Globus pallidus (tissue), 1 donor: Measurements from ENCODE around the gene UBE2L3.
"Not testable (repeated sequence)": the region's sequence is repeated elsewhere in the genome, so short reads cannot be mapped to it uniquely, and the experiment has no call there.

ENCODE experiments used
- DNase-seq: peaks from one replicate; pipeline ENCODE4 v3.0.0-alpha.2; 2015; ENCODE audit warnings: low spot score

The UBE2L3 gene

DNA sequence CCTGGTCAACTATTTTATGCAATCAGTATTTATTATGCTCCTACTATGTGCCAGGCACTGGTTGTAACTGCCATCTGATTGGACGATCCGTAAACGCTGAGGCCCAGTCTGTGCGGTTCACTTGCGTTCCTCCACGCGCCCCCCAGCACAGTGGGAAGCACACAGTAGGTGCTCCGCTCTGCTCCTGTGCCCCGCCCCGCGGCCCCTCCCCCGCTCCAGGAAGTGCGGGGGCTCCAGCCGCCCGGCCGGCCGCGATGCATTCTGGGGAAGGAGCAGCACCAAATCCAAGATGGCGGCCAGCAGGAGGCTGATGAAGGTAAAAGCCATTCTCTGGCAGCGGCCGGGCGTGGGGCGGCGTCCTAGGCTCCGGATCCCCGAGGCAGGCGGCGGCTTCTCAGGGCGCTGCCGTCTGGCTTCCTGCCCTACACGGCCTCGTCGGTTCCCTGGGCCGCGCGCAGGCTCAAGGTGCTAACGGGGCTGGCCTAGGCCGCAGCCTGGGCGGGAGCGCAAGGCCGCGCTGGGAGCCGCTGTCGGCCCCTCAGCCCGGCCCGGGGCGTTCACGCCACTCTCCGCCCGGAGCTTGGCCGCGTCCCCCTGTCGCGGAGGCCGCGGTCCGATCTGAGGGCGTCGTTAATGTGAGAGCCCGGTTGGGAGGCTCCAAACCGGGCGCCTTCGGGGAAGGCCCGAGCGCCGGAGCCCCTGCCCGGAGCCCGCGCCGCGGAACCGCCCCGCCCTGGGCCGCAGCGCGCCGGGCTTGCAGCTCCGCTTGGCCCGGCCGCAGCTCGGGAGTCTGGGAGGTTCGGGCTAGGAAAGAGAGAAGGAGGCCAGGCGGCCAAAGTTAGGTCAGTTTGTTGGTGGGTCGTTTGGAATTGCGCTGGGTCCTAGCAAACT, at the start of gene UBE2L3:
Gene UBE2L3, plus strand, starts transcription at position 259 of the 891 bp plus-strand sequence. Its CDS starts 31 bp downstream, at position 290.
- DNase-seq = peak; percentile 76

DNA sequence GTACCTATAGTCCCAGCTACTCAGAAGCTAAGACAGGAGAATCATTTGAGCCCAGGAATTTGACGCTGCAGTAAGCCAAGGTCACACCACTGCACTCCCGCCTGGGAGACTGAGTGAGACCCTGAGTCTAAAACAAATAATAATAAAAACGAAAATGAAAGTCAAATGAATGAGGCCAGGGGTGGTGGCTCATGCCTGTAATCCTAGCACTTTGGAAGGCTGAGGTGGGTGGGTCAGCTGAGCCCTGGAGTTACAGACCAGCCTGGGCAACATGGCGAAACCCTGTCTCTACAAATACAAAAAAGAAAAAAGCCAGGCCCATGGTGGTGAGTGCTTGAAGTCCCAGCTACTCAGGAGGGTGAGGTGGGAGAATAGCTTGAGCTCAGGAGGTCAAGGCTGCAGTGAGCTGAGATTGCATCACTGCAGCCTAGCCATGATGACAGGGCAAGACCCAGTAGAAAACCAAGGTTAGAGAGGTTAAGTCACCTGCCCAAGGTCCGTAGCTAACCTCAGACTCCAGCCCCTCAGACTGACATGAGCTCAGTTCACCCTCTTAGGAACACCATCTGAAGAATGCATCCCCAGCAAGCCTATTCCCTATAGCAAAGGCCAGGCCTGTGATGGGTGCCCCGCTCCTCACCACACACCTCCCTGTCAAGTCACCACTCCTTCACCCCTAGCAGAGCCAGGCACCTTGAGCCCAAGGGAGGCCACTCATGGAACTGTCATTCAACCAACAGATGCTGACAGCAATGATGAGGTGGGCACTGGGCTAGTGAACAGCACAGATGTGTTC, 40.6 kb upstream of the UBE2L3 start:
- not testable (repeated sequence) for DNase-seq

DNA sequence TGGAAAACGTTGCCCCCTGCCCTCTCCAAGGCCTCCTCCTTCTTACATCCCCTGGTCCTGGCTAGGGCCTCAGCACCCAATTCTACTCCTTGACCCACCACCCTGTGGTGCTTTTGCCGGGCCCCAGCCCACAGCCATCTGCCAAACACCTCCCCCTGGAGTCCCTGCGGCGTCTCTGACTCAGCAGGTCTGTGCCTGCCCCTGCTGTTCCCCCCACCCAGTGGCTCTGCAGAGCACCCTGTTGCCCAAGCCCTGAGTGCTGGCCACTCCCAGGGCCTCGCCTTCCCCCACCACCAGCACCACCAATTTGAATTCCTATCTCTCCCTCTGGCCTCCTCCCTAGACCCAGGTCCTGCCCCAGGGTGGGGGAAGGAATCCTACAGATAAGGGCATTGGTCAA, 36.0 kb upstream of the UBE2L3 start:
- DNase-seq = not testable (repeated sequence)

DNA sequence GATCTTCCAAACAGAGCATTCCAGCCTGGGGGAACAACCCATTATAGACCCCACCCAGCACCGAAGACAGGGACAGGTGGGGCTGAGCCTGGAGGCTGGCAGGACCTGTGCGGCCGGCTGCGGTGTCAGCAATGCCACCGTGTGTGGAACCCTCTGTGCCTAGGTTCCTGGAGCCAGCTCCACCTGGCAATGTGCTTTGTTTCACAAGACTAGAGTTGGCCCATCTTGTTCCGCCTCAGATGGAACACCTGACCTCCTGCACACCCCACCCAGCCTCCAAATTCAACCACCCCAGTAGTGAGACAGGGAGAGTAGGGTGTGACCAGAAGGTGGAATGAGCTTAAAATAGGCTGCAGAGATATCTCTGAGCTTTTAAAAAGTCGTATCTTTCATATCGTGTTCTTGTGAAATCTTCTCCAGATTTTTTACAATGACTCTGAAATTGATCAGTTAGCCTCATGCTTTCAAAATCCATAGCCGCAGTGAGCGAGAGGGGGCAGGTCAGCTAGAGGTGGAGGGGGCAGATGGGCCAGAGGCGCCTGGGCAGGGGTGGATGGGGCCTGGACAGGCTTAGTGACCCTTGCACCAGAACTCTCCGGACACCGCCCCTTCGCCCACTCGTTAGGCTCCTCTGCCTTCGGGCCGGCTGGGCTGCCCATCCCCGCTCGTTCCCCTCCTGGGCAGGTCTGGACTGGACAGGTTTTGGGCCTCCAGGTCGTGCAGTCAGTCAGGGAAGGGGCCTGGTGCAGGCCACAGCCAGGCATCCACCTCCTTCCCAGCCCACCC, 34.5 kb upstream of the UBE2L3 start:
- DNase-seq = not testable (repeated sequence)

DNA sequence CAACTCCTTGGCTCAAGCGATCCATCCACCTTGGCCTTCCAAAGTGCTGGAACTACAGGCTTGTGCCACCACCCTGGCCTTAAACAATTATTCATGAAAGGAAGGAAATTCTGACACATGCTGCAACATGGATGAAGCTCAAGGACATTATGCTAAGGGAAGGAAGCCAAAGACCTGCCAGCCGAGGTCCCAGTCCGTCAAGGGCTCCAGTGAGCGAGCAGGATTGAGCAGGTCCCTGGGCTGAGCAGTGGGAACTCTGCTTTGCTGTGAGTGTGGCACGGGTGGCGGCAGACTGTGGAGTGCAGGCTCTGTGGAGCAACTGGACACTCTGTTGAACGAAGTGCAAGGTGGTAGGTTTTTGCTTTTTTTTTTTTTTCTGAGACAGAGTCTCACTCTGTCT, 27.7 kb upstream of the UBE2L3 start:
- not testable (repeated sequence) for DNase-seq

DNA sequence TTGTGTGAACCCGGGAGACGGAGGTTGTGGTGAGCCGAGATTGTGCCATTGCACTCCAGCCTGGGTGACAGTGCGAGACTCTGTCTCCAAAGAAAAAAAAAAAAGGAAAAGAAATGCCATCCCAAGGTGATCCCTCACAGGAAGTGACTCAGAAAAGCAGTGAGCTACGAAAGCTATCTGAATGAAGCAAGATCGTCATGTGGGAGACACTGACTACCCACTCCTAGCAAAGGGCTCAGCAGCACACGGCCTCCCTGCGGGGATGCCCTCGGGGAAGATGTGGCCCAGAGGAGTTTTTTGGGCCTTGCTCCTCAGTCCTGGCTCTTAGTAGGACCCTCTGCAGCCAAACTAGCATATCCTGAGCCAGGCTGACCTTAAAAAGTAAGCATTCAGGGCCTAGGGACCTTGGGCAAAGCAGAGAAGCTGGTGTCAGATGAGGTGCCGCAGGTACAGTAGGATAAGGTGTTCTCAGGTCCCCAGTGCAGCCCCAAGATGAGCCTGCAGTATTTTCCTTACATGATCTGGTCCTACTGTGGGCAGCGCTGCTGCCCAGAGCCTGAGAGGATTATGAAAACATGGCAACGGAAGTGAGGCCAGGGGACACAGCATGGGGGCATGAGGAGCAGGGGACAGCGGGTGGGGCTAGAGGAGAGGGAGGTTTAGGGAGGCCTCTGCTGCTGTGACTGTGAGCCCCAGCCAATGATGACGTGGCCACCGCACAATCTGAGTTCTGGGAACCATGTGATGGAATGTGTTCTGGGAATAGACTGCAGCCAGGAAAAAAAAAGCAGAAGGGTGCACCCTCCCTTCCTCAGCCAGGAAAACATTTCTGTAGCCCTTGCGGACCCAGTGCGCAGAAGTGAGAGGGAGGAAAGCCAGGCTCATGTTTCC, 22.8 kb upstream of the UBE2L3 start:
- DNase-seq = not testable (repeated sequence)

DNA sequence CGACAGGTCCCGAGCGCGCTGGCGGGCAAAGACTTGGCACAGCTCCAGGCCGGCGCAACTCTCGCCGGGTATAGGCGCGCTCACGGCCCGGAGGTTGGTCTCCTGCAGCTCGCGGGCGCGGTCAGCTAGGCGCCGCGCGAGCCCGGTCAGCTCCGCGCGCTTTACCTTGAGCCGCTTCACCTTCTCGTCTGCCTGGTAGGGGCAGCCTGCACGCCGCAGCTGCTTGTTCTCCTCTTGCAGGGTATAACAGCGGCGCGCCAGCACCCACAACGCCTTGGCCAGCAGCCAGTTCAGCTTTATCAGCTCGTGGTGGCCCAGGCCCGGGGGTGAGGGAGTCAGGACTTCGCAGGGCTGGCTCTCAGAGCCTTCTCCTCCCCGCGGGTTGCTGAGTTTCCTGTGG, 18.0 kb upstream of the UBE2L3 start:
- not testable (repeated sequence) for DNase-seq

DNA sequence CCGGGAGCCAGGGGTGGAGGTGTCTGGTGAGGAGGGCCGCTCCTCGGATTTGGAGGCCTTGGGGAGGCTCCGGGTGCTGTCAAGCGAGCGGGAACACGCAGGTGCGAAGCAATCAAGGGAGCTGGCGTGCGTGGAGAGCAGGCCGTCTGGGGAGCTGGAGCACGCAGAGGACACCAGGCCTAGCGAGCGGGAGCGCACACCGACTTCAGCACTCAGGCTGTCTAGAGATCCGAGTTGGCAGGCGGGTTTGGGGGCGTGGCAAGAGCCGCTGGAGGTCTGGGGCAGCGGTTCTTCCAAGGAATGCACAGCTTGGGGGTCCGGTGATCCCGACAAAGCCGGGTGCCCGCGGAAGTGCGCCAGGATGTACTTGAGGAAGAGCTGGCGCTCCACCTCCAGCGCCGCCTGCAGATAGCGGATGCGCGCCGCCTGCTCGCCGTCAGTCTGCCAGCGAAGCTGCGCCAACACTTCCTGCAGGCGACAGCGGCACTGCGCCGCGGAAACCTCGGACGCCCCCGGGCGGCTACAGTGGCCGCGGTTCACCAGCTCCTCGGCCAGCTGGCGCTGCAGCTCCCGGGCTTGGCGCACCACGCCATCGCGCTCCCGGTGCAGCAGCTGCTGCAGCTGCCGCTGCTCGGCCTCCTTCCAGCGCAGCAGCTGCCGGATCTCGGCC, 17.4 kb upstream of the UBE2L3 start:
- not testable (repeated sequence) for DNase-seq

DNA sequence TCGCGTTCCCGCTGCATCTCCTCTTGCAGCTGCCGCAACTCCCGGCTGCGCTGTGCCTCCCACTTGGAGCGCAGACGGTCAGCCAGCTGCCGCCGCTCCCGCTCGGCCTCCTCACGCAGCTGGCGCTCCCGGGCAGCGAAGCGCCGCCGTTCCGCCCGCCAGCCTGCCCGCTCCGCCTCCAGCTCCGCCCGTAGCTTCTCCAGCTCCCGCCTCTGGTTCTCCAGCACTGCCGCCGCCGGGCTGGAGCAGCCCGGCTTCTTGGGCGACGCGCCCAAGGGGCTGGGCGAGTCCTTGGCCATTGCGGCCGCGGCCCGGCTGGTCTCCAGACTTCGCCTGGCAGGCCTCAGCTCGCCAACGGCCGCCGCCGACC, 16.9 kb upstream of the UBE2L3 start:
- not testable (repeated sequence) for DNase-seq

DNA sequence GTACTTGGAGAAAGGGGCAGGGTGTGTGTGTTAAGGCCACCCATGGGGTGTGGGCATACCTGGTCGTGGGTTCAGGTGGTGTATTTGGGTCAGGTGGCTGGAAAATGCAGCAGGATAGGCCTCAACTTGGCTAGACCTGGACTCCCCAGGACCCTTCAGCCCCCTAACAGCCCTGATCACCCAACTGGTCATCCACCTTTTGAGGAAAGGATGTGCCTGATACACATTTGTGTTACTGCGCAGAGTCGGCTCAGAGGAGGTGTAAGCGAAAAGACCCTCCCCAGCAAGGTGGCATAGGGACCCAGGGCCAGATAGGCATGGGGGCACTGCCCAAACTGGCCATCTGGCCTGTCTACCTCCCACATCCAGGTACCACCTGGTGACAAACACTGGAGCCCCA, 16.2 kb upstream of the UBE2L3 start, which contains the start of gene RIMBP3C:
Gene RIMBP3C, minus strand, starts transcription at position 101 of the 400 bp plus-strand sequence. CDS start 485 bp downstream, outside the sequence.
- DNase-seq = not testable (repeated sequence)

DNA sequence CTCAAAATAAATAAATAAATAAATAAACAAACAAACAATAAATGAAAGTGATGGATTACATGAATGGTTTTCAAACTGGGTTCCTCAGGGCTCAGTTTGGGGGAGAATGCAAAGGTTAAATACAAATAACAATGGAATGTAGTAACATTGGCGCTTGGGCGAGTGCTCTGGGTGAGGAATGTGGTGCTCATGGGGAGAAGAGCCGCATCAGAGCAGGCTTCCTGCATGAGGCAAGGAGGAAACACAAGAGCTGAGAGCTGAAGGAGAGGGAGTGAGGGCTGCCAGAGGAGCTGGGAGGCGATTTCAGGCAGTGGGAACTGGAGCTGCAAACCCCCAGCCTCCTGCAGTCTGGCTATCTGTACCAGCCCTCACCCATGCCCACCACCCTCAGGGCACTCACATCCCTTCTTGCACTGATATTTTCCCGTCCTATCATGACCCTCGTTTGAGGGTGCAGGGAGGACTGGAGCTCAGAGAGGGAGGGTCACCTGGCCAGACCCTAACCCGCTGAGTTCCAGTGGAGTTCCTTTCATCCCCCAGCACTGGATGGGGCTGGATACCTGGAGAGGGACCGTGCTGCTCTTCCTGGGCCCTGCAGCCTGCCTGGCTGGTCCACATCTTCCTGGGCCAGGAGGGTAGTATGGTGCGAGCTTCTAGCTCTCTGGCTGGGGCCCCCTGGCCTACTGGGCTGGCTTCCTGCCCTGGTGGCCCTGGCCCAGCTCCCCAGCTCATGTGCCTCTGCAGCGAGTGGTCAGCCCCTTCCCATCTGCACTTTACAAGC, 8.0 kb upstream of the UBE2L3 start:
- DNase-seq = not testable (repeated sequence)

DNA sequence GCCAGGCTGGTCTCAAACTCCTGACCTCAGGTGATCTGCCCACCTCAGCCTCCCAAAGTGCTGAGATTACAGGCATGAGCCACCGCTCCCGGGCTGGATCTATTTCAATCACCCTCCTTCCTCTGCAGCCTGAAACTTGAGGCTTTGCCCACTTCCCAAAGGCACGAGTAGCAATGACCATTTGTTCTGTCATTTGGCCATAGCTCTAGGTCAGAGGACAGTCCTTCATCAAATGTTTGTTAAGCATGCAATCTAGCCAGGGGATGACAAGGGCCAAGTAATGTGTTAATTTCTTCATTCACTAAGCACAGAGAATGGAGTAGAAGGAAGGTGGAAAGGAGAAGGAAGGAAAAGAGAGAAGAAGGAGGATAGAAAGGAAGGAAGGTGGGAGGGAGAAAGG, 6.9 kb upstream of the UBE2L3 start:
- not testable (repeated sequence) for DNase-seq

DNA sequence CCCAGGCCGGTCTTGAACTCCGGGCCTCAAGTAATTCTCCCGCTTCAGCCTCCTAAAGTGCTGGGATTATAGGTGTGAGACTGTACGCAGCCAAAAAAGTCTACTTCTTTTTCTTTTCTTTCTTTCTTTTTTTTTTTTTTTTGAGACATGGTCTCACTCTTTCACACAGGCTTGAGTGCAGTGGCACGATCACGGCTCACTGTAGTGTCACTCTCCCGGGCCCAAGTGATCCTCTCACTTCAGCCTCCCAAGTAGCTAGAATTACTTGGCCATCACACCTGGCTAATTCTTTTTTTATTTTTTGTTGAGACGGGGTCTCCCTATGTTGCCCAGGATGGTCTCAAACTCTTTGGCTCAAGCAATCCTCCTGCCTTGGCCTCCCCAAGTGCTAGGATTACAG, 3.6 kb upstream of the UBE2L3 start:
- DNase-seq = no peak

DNA sequence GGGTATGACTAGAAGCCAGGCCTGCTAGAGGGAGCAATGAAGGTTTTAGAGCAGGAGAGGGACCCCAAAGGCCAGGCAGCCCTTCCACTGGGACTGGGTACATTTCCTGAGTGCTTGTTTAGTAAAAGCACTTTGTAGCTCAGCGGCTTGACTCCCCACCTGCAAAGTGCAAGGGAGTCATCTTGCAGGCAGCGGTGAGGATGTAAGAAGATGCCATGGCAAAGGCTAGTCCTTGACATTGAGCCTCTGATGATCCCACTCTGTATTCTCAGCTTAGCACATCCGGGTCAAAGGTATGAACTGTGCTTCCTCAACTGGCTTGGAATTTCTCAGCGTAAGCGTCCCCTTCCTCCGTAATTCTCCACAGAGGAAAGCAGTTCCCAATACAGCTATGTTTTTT, 3.1 kb upstream of the UBE2L3 start:
- DNase-seq = no peak

DNA sequence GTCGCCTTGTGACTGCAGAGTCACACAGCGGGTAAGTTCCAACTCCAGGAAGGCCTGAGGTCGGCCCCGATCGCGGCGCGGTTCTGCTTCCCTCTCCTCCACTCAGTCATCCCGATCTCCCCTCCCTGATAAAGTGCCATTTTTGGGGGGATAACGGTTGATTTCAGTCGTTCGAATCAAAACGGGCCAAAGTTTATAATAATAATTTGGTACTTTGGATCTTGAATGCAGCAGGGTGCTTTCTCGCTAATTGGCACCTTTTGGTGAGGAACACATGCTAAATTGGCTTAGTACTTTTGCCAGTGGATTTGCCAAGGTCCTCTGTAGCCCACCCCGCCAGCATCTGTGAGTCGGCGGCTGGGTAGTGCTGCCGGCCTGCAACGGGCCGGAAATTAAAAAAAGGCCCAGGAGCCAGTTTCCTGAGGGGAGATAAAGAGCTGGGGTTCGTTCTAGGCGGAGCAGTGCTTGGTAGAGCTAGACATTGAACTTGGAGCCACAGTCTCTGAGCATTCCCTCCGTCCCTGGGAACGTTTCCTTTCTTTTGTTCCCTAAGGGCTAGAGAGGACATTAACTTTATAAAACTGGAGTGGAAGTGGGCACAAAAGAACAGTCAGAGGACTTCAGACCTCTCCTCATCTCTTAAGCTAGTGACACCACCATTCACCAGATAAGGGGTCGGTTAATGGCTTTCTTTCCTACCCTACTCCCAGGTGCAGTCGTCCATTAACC, 997 bp downstream of the UBE2L3 start:
- no peak for DNase-seq

DNA sequence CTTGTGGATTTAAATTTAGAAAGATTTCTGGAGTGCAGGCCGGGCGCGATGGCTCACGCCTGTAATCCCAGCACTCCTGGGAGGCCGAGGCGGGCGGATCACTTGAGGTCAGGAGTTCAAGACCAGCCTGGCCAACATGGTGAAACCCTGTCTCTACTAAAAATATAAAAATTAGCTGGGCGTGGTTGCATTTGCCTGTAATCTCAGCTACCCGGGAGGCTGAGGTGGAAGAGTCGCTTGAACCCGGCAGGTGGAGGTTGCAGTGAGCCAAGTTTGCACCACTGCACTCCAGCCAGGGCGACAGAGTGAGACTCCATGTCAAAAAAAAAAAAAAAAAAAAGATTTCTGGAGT, 1.5 kb downstream of the UBE2L3 start:
- not testable (repeated sequence) for DNase-seq

DNA sequence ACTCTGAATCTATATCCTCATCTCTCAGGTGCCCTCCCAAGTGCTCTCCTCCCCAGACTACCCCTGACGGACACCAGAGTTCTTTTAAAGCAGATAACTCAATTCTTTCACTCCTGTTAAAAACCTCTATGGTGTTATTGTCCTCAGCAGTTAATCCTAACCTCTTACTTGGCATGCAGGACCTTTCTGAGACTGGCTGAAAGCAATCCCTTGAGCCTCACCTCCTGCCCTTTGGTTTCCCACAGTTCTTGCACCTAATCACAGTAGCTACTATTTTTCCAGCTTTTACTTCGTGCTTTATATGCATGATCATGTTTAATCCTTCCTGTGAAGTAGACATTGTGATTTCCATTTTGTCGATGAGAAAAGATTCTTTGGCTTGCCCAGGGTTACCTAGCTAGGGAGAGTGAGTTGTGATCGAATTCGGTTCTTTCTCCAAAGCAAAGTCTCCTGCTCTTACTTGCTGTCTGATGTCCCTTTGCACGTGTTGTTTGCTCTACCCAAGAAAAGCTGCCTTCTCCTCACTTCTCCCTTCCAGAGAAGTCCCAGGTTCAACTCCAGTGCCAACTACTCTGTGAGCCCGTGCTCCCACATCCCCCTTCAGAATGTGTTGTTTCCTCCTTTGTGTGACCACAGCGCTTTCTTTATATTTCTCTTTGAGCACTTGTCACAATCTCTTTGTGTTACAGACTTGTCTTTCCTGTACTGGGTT, 2.1 kb downstream of the UBE2L3 start:
- DNase-seq = no peak

DNA sequence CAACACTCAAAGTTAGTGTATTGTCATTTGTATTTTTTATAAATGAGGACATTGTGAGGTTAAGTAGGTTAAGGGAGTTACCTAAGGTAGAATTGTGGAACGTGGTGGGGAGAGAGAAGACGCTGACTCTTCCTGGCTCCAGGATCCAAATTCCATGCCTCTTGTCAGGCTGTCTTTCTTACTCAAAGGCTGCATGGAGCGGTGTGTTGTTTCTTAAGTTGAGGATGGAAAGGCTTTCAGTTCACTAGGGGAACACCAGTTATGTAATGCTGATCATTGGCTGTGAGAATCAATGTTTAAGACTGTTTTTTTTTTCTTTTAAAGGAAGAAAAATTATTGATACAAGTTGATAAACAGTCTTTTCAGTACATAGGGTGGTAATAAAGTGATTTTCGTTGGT, 2.9 kb downstream of the UBE2L3 start:
- DNase-seq = no peak
